ENCODE results near the gene HINT2.

DNA sequence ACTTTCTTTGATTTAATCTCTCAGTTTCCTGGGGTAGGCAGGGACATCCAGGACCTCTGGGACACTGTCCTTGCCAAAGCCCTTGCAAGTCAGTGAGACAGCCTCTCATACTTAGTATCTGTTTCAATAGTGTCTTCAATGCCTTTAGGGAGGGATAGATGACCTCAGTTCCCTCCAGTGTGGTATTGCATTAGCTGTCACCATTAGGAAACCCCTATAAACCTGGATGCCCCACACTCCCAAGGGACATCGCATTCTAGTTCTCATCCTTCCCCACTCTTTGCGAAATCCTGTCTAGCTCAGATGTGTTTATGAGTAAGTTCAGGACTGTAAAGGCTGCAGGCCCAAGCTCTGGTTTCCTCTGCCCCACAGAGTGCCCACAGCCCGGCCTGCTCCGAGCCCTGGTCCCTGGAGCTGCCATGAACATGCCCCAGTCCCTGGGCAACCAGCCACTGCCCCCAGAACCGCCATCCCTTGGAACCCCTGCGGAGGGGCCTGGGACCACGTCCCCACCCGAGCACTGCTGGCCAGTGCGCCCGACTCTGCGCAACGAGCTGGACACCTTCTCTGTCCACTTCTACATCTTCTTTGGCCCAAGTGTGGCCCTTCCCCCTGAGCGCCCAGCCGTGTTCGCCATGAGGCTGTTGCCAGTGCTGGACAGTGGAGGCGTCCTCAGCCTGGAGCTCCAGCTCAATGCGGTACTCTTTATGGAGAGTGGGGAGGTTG lies 27.3 kb upstream of the HINT2 start:
- no peak for TF ChIP-seq POLR2A (IDR thresholded peaks at IDR 0.05)
- TF ChIP-seq, protein P1, sequence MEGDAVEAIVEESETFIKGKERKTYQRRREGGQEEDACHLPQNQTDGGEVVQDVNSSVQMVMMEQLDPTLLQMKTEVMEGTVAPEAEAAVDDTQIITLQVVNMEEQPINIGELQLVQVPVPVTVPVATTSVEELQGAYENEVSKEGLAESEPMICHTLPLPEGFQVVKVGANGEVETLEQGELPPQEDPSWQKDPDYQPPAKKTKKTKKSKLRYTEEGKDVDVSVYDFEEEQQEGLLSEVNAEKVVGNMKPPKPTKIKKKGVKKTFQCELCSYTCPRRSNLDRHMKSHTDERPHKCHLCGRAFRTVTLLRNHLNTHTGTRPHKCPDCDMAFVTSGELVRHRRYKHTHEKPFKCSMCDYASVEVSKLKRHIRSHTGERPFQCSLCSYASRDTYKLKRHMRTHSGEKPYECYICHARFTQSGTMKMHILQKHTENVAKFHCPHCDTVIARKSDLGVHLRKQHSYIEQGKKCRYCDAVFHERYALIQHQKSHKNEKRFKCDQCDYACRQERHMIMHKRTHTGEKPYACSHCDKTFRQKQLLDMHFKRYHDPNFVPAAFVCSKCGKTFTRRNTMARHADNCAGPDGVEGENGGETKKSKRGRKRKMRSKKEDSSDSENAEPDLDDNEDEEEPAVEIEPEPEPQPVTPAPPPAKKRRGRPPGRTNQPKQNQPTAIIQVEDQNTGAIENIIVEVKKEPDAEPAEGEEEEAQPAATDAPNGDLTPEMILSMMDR (IDR thresholded peaks at IDR 0.05): no peak

Measured in heart left ventricle (tissue), 13 donors.